ENCODE measurements around the gene ADRA2B.

The ADRA2B gene

GRCh38 chr2:96139181-96139758 is 22.9 kb upstream of the ADRA2B start:
- no peak for DNase-seq (ENCODE audit: low read depth)
- no peak for TF ChIP-seq CTCF (IDR thresholded peaks at IDR 0.05; ENCODE audit: insufficient read depth, low read depth, low read length, missing control alignments)
- H3K4me3 ChIP-seq (ENCODE audit: low read depth, low read length), result no peak overlapping the region

- peak; percentile 74 for DNase-seq (ENCODE audit: low read depth)
- TF ChIP-seq CTCF (IDR thresholded peaks at IDR 0.05; ENCODE audit: insufficient read depth, low read depth, low read length, missing control alignments), result peak; percentile 65
- H3K4me3 ChIP-seq (ENCODE audit: low read depth, low read length), result no peak within 1 kb of the TSS
These were observed 22.1 kb upstream of the ADRA2B start, which contains the start of gene ASTL for GRCh38 chr2:96138179-96139145. TSS of gene ASTL (minus strand) at chr2:96138502. CDS start at chr2:96138436, 66 bp downstream.

- H3K4me3 ChIP-seq (ENCODE audit: low read depth, low read length), result no peak overlapping the region
- TF ChIP-seq CTCF (IDR thresholded peaks at IDR 0.05; ENCODE audit: insufficient read depth, low read depth, low read length, missing control alignments), result no peak
- no peak for DNase-seq (ENCODE audit: low read depth)
These were observed 21.2 kb upstream of the ADRA2B start for GRCh38 chr2:96137321-96138178.

GRCh38 chr2:96136129-96136720 is 19.9 kb upstream of the ADRA2B start:
- DNase-seq (ENCODE audit: low read depth), result no peak
- TF ChIP-seq CTCF (IDR thresholded peaks at IDR 0.05; ENCODE audit: insufficient read depth, low read depth, low read length, missing control alignments), result no peak
- no peak overlapping the region for H3K4me3 ChIP-seq (ENCODE audit: low read depth, low read length)

GRCh38 chr2:96135621-96136020 is 19.2 kb upstream of the ADRA2B start:
- no peak for DNase-seq (ENCODE audit: low read depth)
- no peak for TF ChIP-seq CTCF (IDR thresholded peaks at IDR 0.05; ENCODE audit: insufficient read depth, low read depth, low read length, missing control alignments)
- H3K4me3 ChIP-seq (ENCODE audit: low read depth, low read length), result no peak overlapping the region

GRCh38 chr2:96135171-96135570 is 18.8 kb upstream of the ADRA2B start:
- no peak for TF ChIP-seq CTCF (IDR thresholded peaks at IDR 0.05; ENCODE audit: insufficient read depth, low read depth, low read length, missing control alignments)

More at GRCh38 chr2:96135171-96135570, 18.8 kb upstream of the ADRA2B start:
- DNase-seq (ENCODE audit: low read depth), result no peak
- no peak overlapping the region for H3K4me3 ChIP-seq (ENCODE audit: low read depth, low read length)
